Esophagus squamous epithelium (tissue), 4 donors: Measurements from ENCODE around the gene TRIM67.

Experiments used
- POLR2A ChIP-seq, 4 donors: fragments of 450-650 bp; IDR thresholded peaks; one replicate each; pipeline ENCODE4 v1.6.1; 2017; ENCODE audit warnings: antibody characterized with exemption in 4 of 4, mild to moderate bottlenecking in 4 of 4, moderate library complexity in 3 of 4
- TF ChIP-seq, protein P1 (sequence below), 6 experiments: fragments of 450-650 bp in 4 of 6; fragments of 200-600 bp in 2 of 6; sonication (generic) in 2 of 6; IDR thresholded peaks; one replicate each; pipeline ENCODE4 v1.5.1; 2016 to 2019; ENCODE audit warnings: antibody characterized with exemption in 6 of 6, mild to moderate bottlenecking in 4 of 6, moderate library complexity in 4 of 6

GRCh38 chr1:231160895-231161666 is 777 bp upstream of the TRIM67 start:
- TF ChIP-seq POLR2A (IDR thresholded peaks at IDR 0.05): no peak
- TF ChIP-seq, protein P1, sequence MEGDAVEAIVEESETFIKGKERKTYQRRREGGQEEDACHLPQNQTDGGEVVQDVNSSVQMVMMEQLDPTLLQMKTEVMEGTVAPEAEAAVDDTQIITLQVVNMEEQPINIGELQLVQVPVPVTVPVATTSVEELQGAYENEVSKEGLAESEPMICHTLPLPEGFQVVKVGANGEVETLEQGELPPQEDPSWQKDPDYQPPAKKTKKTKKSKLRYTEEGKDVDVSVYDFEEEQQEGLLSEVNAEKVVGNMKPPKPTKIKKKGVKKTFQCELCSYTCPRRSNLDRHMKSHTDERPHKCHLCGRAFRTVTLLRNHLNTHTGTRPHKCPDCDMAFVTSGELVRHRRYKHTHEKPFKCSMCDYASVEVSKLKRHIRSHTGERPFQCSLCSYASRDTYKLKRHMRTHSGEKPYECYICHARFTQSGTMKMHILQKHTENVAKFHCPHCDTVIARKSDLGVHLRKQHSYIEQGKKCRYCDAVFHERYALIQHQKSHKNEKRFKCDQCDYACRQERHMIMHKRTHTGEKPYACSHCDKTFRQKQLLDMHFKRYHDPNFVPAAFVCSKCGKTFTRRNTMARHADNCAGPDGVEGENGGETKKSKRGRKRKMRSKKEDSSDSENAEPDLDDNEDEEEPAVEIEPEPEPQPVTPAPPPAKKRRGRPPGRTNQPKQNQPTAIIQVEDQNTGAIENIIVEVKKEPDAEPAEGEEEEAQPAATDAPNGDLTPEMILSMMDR (IDR thresholded peaks at IDR 0.05): no peak
